GM12878 (cell line): ENCODE results near the gene RAPGEF4. TPM values are rescaled to one million over a fixed set of nuclear protein-coding genes. Genes with fewer than 3 reads are reported as not detected.

ENCODE experiments used
- ATAC-seq: fragments of 200-7000 bp; cut with Tn5 transposase; 3 replicates; pipeline ENCODE4 v1.9.1; 2020; ENCODE audit warnings: mild to moderate bottlenecking, moderate library complexity
- BruUV-seq: library from RNA; stranded (reverse); fragments of 400-500 nt; replicated peaks from 2 replicates; lab custom pipeline; 2021; lab: Mats Ljungman, UMichigan
- CTCF ChIA-PET: fragments of 300-600 bp; sonication (Branson Sonifier 250); formaldehyde crosslinking; extraction: SDS; loops from one replicate; lab custom pipeline; 2021; ENCODE audit warnings: inconsistent platforms; lab: Yijun Ruan, JAX
- POLR2A ChIA-PET: fragments of 350-600 bp; formaldehyde crosslinking; extraction: SDS; loops from one replicate; lab custom pipeline; 2021; ENCODE audit warnings: inconsistent platforms; lab: Charles Lee
- RAD21 ChIA-PET: fragments of 300-600 bp; sonication (Branson Sonifier 250); formaldehyde crosslinking; loops from one replicate; lab custom pipeline; 2023; ENCODE audit warnings: antibody characterized with exemption; ENCODE audit not compliant: unreplicated experiment; lab: Charles Lee
- SMC1A ChIA-PET: fragments of 300-600 bp; sonication (Branson Sonifier 250); formaldehyde crosslinking; loops from one replicate; lab custom pipeline; 2023; ENCODE audit not compliant: unreplicated experiment, uncharacterized antibody; lab: Charles Lee
- DNase-seq: peaks from one replicate; pipeline ENCODE4 v3.0.0-alpha.2; 2011; ENCODE audit warnings: low read depth, low spot score
- FAIRE-seq: peaks from 3 replicates; lab custom pipeline; 2011; peaks lifted over from hg19 to GRCh38; lab: Jason Lieb, UNC
- H2AFZ ChIP-seq: 2 replicates; pipeline ENCODE4 v1.6.0; 2011; ENCODE audit warnings: low read depth, low read length, control low read depth; ENCODE audit not compliant: control insufficient read depth
- H3K27ac ChIP-seq: 2 replicates; pipeline ENCODE4 v1.5.1; 2011; ENCODE audit warnings: control low read depth; ENCODE audit not compliant: control insufficient read depth, insufficient read depth
- H3K27me3 ChIP-seq, 2 experiments: replicated peaks in 1 of 2; 2 replicates each; pipeline versions ENCODE4 v1.6.0 to v1.6.1; 2011; ENCODE audit warnings: low read length in 1 of 2; ENCODE audit not compliant: control insufficient read depth in 2 of 2, insufficient read depth in 2 of 2
- H3K36me3 ChIP-seq, 2 experiments: 2 replicates each; pipeline ENCODE4 v1.5.1; 2011; ENCODE audit warnings: low read length in 1 of 2; ENCODE audit not compliant: control insufficient read depth in 2 of 2, insufficient read depth in 2 of 2
- H3K4me1 ChIP-seq: 2 replicates; pipeline ENCODE4 v1.6.1; 2011; ENCODE audit warnings: mild to moderate bottlenecking, low read length, moderate library complexity, mixed read lengths; ENCODE audit not compliant: control insufficient read depth, insufficient read depth
- H3K4me2 ChIP-seq: 2 replicates; pipeline ENCODE4 v1.6.0; 2011; ENCODE audit warnings: control low read depth; ENCODE audit not compliant: control insufficient read depth, insufficient read depth
- H3K4me3 ChIP-seq: fragments of 200-600 bp; sonication (generic); 2 replicates; pipeline ENCODE4 v1.5.1; 2016
- H3K79me2 ChIP-seq: 2 replicates; pipeline ENCODE4 v1.6.0; 2011; ENCODE audit warnings: low read length; ENCODE audit not compliant: control insufficient read depth, insufficient read depth
- H3K9ac ChIP-seq: 2 replicates; pipeline ENCODE4 v1.8.0; 2011; ENCODE audit warnings: low read length, control low read depth, mixed read lengths; ENCODE audit not compliant: control insufficient read depth, insufficient read depth
- H3K9me3 ChIP-seq: replicated peaks from 3 replicates; pipeline ENCODE4 v1.5.1; 2011; ENCODE audit warnings: mild to moderate bottlenecking, low read length; ENCODE audit not compliant: control insufficient read depth, insufficient read depth
- H4K20me1 ChIP-seq: 2 replicates; pipeline ENCODE4 v1.6.0; 2011; ENCODE audit not compliant: control insufficient read depth, insufficient read depth
- ESRRA ChIP-seq: IDR thresholded peaks from 2 replicates; pipeline ENCODE4 v1.6.1; 2012; ENCODE audit warnings: mild to moderate bottlenecking, low read length, improper control_type of control experiment
- ETV6 ChIP-seq, 2 experiments: fragments of 450-650 bp in 1 of 2; IDR thresholded peaks in 1 of 2; conservative IDR thresholded peaks in 1 of 2; 2 replicates each; pipeline ENCODE4 v1.6.1; 2014; ENCODE audit warnings: antibody characterized with exemption in 1 of 2, borderline replicate concordance in 1 of 2, low read depth in 1 of 2, mild to moderate bottlenecking in 1 of 2, moderate library complexity in 1 of 2
- NFXL1 ChIP-seq: fragments of 450-650 bp; IDR thresholded peaks from 2 replicates; pipeline ENCODE4 v1.6.1; 2017; ENCODE audit warnings: antibody characterized with exemption, mild to moderate bottlenecking, borderline replicate concordance
- NFYB ChIP-seq: IDR thresholded peaks from 2 replicates; pipeline ENCODE4 v1.6.1; 2011; ENCODE audit warnings: low read depth, mild to moderate bottlenecking, low read length, improper control_type of control experiment, moderate library complexity; ENCODE audit not compliant: insufficient read depth
- POLR2AphosphoS2 ChIP-seq: IDR thresholded peaks from 2 replicates; pipeline ENCODE4 v1.6.1; 2011; ENCODE audit warnings: low read depth, mild to moderate bottlenecking, low read length, improper control_type of control experiment, moderate library complexity
- PRDM15 ChIP-seq: fragments of 450-650 bp; formaldehyde crosslinking; IDR thresholded peaks from 2 replicates; pipeline ENCODE4 v1.4.0; 2020; ENCODE audit warnings: mild to moderate bottlenecking, moderate library complexity
- SIN3A ChIP-seq: IDR thresholded peaks from 2 replicates; pipeline ENCODE4 v1.6.1; 2012; ENCODE audit warnings: low read depth, low read length, improper control_type of control experiment
- TCF7 ChIP-seq: IDR thresholded peaks from 2 replicates; pipeline ENCODE4 v1.6.1; 2014; ENCODE audit warnings: antibody characterized with exemption, borderline replicate concordance
- ZNF217 ChIP-seq: fragments of 450-650 bp; IDR thresholded peaks from 2 replicates; pipeline ENCODE4 v1.6.1; 2017; ENCODE audit warnings: antibody characterized with exemption, mild to moderate bottlenecking
- ZNF687 ChIP-seq: fragments of 450-650 bp; IDR thresholded peaks from 2 replicates; pipeline ENCODE4 v1.6.1; 2017; ENCODE audit warnings: mild to moderate bottlenecking, moderate library complexity
- WGBS: methylation state at CpG from one replicate; pipeline ENCODE4 v1.1.6; 2016; ENCODE audit warnings: low lambda C conversion rate; ENCODE audit not compliant: insufficient replicate concordance, insufficient coverage; ENCODE audit errors: missing lambda C conversion rate; 5-methylcytosine and 5-hydroxymethylcytosine counted together
- in situ Hi-C: fragments of 300-500 bp; cut with MboI; formaldehyde crosslinking; loops from 9 replicates; pipeline ENCODE4 v1.14.3; 2018; ENCODE audit warnings: mixed read lengths
- intact Hi-C: fragments of 100-400 bp; cut with micrococcal nuclease; formaldehyde crosslinking; loops from one replicate; pipeline ENCODE4 v1.14.2; 2022; ENCODE audit not compliant: unreplicated experiment
- polyA plus RNA-seq, 11 experiments: library from polyadenylated mRNA; depleted of rRNA in 4 of 11; unstranded in 6 of 11; stranded (reverse) in 5 of 11; fragments of >200 nt; fragmentation: Nextera tagmentation in 4 of 11; fragmentation: Illumina TruSeq in 1 of 11; extraction: Ambion mirVana in 4 of 11; extraction: Trizol in 1 of 11; gene quantifications; 1 replicate in 1 of 11; 2 replicates in 10 of 11; pipeline versions ENCODE4 v1.2.1 to v1.2.3, GENCODE V29; 2011 to 2016; ENCODE audit warnings: inconsistent platforms in 2 of 11, missing spikeins in 2 of 11, low read depth in 1 of 11
- total RNA-seq, 4 experiments: library from RNA; depleted of rRNA in 3 of 4; stranded (reverse); fragments of >200 nt in 3 of 4; fragmentation: Illumina TruSeq in 1 of 4; extraction: Trizol in 1 of 4; gene quantifications; 2 replicates each; pipeline versions ENCODE4 v1.2.1 to v1.2.3, GENCODE V29; 2013 to 2021

RAPGEF4 gene
- total and polyA plus RNA-seq, 10 of the 15 experiments (the other 5 are each of a cell fraction or from before 2014, with no cell fraction given), result 0.18 TPM; not detected in 8

GRCh38 chr2:172813314-172813888 lies 77.8 kb downstream of the RAPGEF4 start:
- TF ChIP-seq SIN3A (no peak), ESRRA (no peak), NFYB (no peak), ZNF687 (no peak), POLR2AphosphoS2 (no peak), ZNF217 (no peak), ETV6 (conservative IDR thresholded peaks at IDR 0.05 in 1 of 2, IDR thresholded peaks at IDR 0.05 in 1 of 2; ENCODE audit: borderline replicate concordance in 1 of 2, low read depth in 1 of 2) (no peak), TCF7 (no peak), PRDM15 (CRISPR knock-in tag) (no peak), NFXL1 (no peak)
- RAD21 ChIA-PET, result no interaction called here
- intact Hi-C loops (no loop called here), in situ Hi-C loops (loop anchor here (25.0 kb wide), 1 partner anchor 124 kb away; no protein-coding TSS in a partner anchor)
- SMC1A ChIA-PET, result interaction anchor here (0.6 to 1.3 kb wide), 3 partner anchors 52 to 694 kb away, joined by 3 to 5 read pairs (median 3); no protein-coding TSS in a partner anchor
- no peaks in the 10 kb centered on the region for H3K79me2 ChIP-seq
- H3K4me2 ChIP-seq, result no peak overlapping the region
- CTCF ChIA-PET, result interaction anchor here (0.7 to 1.0 kb wide), 3 partner anchors 43 to 118 kb away, joined by 3 to 4 read pairs (median 4); no protein-coding TSS in a partner anchor
- H3K9ac ChIP-seq, result no peak overlapping the region
- H4K20me1 ChIP-seq, result no peaks in the 10 kb centered on the region
- H3K27me3 ChIP-seq, result no peaks in the 10 kb centered on the region; a peak in 2 of 4 replicates
- H3K4me1 ChIP-seq, result no peaks in the 10 kb centered on the region
- no peak overlapping the region for H3K4me3 ChIP-seq
- H3K9me3 ChIP-seq, result no peaks in the 10 kb centered on the region
- BruUV-seq, result no TSS peak
- DNase-seq, result no peak
- no peak for ATAC-seq
- 31% methylated on average over 4 of the region's 4 CpGs for WGBS
- no peak overlapping the region for H2AFZ ChIP-seq
- FAIRE-seq, result no peak
- POLR2A ChIA-PET, result no interaction called here
- H3K27ac ChIP-seq, result no peak overlapping the region
- H3K36me3 ChIP-seq, result no peaks in the 10 kb centered on the region
